Stimulated activated CD8-positive, alpha-beta memory T cell treated with anti-CD3 and anti-CD28 coated beads, Interleukin-15, amount 100 ng/mL, for 4 hours (primary cell): ENCODE data around the gene HLA-E.
"Not testable (repeated sequence)": the region's sequence is repeated elsewhere in the genome, so short reads cannot be mapped to it uniquely, and the experiment has no call there.

Experiments used
- DNase-seq, 2 donors: peaks; one replicate each; pipeline ENCODE4 v3.0.0-alpha.2; 2020; ENCODE audit warnings: low read depth in 2 of 2

The HLA-E gene

DNA sequence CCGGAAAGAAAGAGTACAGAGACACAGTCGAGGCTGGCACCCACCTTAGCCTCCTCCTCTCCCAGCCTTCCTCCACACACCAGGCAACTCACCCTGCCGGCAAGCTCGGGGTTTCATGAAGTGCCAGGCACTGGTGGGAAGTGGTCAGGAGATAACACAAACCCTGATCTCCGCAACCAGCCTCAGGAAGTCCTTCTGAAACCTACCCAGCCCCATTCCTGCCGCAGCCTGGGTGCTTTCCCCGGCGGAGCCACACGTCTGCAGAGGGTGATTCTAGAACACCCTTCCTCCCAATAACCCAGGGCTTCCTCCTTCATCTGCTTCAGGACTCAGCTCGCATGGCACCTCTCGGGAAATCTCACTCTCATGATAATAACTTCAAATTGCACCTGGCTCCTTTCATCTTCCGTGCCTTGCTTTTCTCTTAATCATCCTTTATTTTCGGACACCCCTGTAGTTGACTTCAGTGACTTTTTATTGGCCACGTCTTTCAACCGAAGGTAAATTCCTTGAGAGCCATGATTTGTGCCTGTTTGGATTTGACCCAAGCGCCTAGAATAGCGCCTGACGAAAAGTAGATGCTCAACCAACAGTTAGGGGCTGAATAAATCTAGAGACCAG lies 8.7 kb upstream of the HLA-E start:
- DNase-seq, result no peak

DNA sequence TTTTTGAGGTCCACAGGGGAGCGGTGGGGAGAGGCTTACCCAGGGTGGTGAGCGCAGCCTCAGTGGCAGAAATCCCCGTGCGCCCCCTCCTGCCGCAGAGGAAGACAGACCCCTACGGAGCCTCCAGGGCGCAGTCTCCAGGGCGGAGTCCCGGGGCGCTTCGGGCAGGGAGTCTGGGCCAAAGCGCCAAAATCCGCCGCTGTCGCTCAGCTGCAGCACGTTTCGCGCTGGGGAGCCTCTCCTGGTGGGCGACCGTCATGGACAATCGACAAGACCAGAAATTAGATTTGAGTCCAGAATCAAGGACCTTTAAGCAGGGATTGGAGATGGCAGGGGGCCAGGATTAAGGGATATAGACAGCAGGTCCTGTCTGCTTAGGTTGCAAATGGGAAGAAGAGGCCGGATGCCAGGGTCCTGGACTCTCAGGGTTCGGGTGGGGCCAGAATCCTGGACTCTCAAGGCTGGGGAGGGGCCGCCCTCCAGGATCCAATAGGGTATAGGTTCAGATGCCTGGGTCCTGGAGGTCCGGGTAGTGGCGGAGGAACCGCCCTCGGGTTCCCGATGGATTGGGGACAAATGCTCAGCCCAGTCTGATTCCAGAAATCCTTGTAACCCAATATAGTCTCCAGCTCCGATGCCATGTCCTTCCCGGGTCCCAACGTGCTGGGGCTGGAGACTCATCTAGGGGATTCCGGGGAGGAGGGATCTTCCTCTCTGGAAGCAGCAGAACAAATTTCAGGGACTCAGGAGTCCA lies 7.9 kb upstream of the HLA-E start:
- no peak for DNase-seq

DNA sequence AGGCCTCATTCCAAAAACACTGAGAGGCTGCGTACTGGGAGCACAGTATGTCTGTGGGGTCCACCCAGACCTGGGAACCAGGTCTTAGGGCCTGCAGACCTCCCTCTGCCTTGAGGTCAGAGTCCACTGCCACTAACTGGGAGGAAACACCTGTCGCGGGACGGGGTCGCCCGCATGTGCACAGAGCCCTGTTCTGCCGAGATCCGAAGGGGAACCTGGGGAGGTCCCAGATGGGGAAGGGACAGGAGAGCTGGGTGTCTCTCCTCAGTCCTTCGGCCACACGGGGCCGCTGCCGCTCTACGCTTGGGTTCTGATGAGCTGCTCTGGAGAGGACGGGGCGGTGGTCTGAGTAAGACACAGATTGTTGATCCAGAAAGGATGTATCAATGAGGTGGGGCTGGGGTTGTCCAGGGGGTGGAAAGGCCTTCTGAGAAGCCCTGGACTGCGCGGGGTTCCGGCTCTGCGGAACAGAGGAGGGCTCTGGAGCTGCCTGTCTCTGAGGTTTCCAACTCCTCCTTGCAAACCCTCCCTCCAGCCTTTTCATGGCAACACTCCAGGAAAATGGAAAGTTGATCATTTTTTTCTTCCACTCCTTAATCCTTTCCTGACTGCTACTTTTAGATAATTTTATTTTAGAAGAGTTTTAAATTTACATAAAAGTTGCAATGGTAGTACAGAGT lies 7.2 kb upstream of the HLA-E start:
- peak; percentile 60 to 61 for DNase-seq

DNA sequence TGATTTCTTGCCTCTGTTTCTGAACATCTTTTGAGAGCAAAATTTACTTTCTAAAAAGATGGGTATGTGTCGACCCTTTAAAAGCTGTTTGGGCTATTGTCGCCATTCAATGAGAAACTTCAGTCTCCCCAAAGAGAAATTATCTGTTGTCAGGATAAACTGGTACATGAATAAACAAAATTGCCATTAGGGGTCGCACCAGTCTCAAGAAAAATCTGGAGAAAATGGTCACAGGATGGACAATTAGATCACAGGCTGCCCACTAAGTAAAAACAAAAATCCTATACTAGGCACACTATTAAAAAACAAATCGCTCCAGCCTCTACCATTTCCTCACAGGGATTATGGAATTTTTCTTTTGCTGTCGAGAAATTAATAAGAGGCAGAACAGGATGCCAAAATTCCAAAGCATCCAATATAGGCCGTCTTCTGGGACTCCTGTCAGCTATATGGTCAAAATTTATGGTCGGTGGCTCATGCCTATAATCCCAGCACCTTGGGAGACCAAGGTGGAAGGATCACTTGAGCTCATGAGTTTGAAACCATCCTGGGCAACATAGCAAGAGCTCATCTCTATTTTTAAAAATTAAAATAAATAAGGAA lies 5.5 kb upstream of the HLA-E start:
- DNase-seq, result no peak

DNA sequence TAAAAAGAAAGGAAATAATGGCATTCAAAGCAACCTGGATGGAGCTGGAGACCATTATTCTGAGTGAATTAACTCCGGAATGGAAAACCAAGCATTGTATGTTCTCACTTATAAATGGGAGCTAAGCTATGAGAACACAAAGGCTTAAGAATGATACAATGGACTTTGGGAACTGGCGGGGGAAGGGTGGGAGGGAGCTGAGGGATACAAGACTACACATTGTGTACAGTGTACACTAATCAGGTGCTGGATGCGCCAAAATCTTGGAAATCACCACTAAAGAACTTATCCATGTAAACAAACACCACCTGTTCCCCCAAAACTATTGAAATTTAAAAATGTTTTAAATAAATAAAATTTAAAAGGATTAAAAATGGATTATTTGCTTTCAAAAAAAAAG lies 4.1 kb upstream of the HLA-E start:
- DNase-seq, result no peak

DNA sequence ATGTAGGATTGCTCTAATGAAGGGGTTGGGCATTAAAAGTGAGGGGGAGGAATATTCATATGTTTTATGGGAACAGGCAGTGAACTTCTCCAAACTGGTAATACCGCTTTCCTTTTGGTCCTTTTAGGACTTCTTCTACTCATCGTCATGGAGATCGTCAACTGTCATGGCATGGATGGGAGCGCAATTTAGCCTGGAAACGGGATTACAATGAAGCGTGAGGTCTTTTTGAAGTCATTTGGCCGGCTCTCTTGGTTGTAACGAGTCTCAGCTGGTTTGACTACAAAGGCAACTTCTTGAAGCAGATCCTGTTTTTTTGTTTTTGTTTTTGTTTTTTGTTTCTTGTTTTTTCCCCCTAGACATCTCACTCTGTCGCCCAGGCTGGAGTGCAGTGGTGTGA lies 1.4 kb upstream of the HLA-E start:
- DNase-seq, result no peak

DNA sequence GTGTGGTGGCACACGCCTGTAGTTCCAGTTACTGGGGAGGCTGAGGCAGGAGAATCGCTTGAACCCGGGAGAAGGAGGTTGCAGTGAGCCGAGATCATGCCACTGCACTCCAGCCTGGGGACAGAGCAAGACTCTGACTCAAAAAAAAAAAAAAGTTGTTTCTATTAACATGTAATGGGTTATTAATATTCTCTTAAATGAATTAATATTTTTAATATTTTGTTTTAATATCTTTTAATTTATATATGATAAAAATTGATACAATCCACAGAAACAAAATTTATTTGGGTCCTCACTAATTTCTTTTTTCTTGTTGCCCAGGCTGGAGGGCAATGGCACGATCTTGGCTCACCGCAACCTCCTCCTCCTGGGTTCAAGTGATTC lies 620 bp upstream of the HLA-E start:
- not testable (repeated sequence) for DNase-seq

DNA sequence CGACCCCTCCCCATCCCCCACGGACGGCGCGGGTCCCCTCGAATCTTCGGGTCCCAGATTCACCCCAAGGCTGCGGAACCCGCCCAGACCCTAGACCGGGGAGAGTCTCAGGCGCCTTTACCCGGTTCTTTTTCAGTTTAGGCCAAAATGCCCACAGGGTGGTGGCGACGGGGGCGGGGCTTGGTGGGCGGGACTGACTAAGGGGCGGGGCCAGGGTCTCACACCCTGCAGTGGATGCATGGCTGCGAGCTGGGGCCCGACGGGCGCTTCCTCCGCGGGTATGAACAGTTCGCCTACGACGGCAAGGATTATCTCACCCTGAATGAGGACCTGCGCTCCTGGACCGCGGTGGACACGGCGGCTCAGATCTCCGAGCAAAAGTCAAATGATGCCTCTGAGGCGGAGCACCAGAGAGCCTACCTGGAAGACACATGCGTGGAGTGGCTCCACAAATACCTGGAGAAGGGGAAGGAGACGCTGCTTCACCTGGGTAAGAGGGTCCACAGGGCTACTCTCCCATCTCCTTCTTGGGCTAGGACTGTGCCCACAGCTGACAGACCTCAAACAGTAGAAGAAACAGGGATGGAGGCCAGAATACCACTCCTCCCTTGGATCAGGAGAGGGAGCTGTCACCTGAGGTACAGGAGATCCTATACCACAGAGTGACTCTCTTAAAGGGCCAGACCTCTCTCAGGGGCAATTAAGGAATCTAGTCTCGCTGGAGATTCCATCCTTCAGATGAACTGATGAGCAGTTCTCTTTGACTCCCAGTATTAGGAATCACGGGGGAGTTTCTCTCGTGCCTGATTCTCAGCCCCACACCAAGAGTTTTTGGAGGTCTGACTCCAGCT lies 942 bp downstream of the HLA-E start:
- peak; percentile 66 to 75 for DNase-seq

DNA sequence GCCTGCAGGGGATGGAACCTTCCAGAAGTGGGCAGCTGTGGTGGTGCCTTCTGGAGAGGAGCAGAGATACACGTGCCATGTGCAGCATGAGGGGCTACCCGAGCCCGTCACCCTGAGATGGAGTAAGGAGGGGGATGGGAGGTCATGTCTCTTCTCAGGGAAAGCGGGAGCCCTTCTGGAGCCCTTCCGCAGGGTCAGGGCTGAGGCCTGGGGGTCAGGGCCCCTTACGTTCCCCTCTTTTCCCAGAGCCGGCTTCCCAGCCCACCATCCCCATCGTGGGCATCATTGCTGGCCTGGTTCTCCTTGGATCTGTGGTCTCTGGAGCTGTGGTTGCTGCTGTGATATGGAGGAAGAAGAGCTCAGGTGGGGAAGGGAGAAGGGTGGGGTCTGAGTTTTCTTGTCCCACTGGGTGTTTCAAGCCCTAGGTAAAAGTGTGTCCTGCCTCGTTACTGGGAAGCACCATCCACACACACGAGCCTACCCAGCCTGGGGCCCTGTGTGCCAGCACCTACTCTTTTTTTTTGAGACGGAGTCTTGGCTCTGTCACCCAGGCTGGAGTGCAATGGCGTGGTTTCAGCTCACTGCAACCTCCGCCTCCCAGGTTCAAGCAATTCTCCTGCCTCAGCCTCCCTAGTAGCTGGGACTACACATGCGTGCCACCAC lies 2.1 kb downstream of the HLA-E start:
- DNase-seq, result not testable (repeated sequence)

DNA sequence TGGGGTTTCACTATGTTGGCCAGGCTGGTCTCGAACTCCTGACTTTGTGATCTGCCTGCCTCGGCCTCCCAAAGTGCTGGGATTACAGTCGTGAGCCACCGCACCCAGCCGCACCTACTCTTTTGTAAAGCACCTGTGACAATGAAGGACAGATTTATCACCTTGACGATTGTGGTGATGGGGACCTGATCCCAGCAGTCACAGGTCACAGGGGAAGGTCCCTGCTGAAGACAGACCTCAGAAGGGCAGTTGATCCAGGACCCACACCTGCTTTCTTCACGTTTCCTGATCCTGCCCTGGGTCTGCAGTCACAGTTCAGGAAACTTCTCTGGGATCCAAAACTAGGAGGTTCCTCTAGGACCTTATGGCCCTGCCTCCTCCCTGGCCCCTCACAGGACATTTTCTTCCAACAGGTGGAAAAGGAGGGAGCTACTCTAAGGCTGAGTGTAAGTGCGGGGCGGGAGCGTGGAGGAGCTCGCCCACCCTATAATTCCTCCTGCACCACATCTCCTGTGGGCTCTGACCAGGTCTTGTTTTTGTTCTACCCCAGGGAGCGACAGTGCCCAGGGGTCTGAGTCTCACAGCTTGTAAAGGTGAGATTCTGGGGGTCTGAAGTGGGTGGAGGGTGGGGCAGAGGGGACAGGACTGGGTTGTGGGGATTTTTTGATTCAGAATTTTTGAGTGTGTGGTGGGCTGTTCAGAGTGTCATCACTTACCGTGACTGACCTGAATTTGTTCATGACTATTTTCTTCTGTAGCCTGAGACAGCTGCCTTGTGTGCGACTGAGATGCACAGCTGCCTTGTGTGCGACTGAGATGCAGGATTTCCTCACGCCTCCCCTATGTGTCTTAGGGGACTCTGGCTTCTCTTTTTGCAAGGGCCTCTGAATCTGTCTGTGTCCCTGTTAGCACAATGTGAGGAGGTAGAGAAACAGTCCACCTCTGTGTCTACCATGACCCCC lies 3.0 kb downstream of the HLA-E start:
- DNase-seq, result no peak

DNA sequence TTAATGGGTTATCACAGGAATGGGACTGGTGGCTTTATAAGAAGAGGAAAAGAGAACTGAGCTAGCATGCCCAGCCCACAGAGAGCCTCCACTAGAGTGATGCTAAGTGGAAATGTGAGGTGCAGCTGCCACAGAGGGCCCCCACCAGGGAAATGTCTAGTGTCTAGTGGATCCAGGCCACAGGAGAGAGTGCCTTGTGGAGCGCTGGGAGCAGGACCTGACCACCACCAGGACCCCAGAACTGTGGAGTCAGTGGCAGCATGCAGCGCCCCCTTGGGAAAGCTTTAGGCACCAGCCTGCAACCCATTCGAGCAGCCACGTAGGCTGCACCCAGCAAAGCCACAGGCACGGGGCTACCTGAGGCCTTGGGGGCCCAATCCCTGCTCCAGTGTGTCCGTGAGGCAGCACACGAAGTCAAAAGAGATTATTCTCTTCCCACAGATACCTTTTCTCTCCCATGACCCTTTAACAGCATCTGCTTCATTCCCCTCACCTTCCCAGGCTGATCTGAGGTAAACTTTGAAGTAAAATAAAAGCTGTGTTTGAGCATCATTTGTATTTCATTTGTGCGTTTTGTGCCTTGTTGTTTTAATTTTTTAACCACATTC lies 4.4 kb downstream of the HLA-E start:
- DNase-seq, result no peak

DNA sequence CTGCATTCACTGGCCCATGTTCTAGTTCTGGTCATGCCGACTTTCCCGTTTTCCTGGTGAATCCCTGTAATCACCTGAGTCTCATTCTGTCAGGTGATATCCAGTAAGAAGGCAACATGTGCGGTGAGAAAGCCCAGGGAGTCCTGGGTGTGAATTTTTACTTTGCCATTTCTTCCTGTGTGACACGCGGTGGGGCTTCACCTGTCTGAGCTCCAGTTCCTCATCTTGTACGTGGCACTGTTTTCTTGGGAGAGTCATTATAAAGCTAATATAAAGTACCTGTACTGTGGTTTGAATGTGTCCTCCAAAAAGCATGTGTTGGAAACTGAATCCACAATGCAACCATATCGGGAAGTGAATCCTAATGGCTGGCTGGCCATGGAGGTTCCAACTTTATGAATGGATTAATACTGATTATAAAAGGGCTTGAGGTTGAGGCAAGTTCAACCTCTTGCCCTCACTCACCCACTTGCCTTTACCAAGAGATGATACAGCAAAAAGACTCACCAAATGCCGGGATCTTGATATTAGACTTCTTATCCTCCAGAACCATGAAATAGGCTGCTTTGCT lies 5.1 kb downstream of the HLA-E start:
- DNase-seq, result no peak

DNA sequence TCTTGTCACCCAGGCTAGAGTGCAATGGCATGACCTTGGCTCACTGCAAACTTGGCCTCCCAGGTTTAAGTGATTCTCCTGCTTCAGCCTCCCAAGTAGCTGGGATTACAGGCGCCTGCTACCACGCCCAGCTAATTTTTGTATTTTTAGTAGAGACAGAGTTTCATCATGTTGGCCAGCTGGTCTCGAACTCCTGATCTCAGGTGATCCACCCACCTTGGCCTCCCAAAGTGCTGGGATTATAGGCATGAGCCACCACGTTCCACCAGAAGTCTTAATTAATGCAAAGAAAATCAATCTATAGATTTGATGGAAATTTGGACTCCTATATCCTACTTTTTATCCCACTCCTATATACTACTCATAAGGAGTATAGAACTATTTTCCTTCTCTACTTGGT lies 5.8 kb downstream of the HLA-E start:
- DNase-seq, result not testable (repeated sequence)

DNA sequence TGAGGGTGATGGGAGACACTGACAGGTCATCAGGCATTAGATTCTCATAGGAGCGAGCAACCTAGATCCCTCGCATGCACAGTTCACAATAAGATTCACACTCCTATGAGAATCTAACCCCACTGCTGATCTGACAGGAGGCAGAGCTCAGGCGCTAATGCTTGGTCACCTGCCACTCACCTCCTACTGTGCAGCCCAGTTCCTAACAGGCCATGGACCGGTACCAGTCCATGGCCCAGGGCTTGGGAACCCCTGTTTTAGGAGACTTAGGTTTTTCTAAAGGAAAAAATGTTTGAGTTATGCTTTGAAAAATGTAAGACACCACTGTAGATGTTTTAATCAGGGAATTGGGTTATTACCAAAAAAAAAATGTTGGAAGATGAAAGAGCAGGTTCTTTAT lies 6.7 kb downstream of the HLA-E start:
- DNase-seq, result no peak

DNA sequence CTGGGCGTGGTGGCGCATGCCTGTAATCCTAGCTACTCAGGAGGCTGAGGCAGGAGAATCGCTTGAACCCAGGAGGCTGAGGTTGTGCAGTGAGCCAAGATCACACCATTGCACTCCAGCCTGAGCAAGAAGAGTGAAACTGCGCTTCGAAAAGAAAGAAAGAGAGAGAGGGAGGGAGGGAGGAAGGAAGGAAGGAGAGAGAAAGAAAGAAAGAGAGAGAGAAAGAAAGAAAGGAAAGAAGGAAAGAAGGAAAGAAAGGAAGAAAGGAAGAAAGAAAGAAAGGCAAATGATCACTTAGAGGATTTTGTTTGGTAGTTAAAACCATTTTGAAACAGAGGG lies 7.9 kb downstream of the HLA-E start:
- not testable (repeated sequence) for DNase-seq

DNA sequence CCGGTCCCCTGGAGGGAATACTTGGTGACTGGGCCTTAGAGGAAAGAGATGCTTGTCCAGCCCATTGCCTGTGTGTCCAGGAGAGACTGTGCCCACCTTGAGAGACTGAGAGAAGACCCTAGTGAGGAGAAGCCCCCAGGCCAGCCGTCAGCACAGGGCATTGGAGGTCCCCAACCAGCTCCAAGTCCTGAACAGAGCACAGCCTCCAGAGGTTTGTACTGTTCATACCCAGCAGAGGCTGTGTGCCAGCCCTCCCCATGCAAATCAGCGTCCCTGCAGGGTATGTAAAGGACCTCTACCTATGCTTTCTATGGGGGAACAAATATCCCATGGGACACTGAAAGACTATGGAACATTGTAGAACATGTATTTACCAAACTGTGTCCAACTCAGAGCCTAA lies 8.4 kb downstream of the HLA-E start:
- no peak for DNase-seq

DNA sequence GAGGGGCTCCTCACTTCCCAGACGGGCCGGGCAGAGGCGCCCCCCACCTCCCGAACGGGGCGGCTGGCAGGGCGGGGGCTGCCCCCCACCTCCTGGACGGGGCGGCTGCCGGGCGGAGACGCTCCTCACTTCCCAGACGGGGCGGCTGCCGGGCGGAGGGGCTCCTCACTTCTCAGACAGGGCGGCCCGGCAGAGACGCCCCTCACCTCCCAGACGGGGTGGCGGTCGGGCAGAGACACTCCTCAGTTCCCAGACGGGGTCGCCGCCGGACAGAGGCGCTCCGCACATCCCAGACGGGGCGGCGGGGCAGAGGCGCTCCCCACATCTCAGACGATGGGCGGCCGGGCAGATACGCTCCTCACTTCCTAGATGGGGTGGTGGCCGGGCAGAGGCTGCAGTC lies 9.4 kb downstream of the HLA-E start:
- not testable (repeated sequence) for DNase-seq

DNA sequence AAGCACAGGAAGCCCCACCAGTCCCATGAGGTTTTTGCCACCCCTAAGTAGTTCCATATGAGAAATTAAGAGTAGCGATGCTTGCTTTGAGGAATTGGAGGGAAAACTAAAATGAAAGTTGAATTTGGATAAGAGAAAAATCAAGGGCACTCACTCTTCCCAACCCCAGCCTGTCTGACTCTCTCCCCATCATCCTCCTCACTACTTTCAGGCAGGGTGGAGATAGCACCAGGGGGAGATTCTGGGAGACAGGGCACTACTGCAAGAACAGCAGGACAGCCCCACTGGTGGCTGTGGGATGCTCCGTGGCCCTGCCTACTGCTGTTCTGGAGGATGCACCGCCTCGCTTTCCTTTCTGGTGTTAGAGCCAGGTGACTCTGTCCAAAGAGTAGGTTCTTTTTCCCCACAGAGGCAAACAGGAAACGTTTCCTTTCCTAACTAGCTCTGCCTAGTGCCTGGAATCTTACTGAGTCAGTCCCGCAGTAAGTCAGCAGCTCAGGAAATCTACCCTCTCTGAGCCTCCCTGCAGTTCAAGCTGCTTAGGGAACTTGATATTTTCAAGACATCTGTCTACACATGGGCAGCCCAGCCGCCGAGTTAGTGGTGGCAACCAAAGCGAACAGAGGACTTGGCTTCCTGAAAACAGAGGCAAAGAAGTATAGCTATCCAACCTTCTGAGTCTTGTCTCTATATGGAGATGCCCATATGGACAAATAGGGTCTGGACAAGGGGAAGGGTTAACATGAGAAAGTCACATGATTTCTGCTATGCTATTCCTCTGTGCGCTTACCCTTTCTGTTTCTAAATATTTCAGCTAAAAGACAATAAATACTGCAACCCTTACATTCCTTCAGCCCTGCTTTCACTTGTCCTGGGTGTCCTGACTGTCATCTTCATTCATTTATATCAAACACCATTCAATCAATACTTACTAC lies 11.4 kb downstream of the HLA-E start:
- DNase-seq, result no peak
